BJ (cell line): Measurements from ENCODE around the gene GRAMD4. TPM values are rescaled to one million over a fixed set of nuclear protein-coding genes. Genes with fewer than 3 reads are reported as not detected.

ENCODE experiments used
- CTCF ChIA-PET: fragments of 350-600 bp; formaldehyde crosslinking; extraction: SDS; loops from one replicate; lab custom pipeline; 2021; ENCODE audit warnings: antibody characterized with exemption, inconsistent platforms; lab: Yijun Ruan, JAX
- POLR2A ChIA-PET: fragments of 300-600 bp; sonication (Branson Sonifier 250); formaldehyde crosslinking; extraction: SDS; loops from one replicate; lab custom pipeline; 2021; ENCODE audit warnings: antibody characterized with exemption; lab: Charles Lee
- DNase-seq: peaks from one replicate; pipeline ENCODE4 v3.0.0-alpha.2; 2011; ENCODE audit warnings: low read depth
- H3K27me3 ChIP-seq: 2 replicates; pipeline ENCODE4 v1.6.0; 2011; ENCODE audit warnings: low read length; ENCODE audit not compliant: control insufficient read depth, insufficient read depth
- H3K36me3 ChIP-seq: 2 replicates; pipeline ENCODE4 v1.5.1; 2011; ENCODE audit warnings: low read length; ENCODE audit not compliant: control insufficient read depth, insufficient read depth
- H3K4me3 ChIP-seq: 2 replicates; pipeline ENCODE4 v1.5.1; 2011; ENCODE audit warnings: low read depth, mild to moderate bottlenecking, control low read depth, low read length
- CTCF ChIP-seq: IDR thresholded peaks from 2 replicates; pipeline ENCODE4 v1.5.1; 2011; ENCODE audit warnings: low read depth, mild to moderate bottlenecking, control low read depth, inconsistent platforms, low read length, moderate library complexity; ENCODE audit not compliant: insufficient read depth
- polyA plus RNA-seq: library from polyadenylated mRNA; depleted of rRNA; stranded (reverse); fragments of >200 nt; gene quantifications from 2 replicates; pipeline ENCODE4 v1.2.3, GENCODE V29; 2011

GRAMD4 gene
- polyA plus RNA-seq, 1 experiment = 10.3 TPM

GRCh38 chr22:46703996-46704370 lies 83.8 kb downstream of the GRAMD4 start:
- no peak for DNase-seq
- POLR2A ChIA-PET = no interaction called here

DNA sequence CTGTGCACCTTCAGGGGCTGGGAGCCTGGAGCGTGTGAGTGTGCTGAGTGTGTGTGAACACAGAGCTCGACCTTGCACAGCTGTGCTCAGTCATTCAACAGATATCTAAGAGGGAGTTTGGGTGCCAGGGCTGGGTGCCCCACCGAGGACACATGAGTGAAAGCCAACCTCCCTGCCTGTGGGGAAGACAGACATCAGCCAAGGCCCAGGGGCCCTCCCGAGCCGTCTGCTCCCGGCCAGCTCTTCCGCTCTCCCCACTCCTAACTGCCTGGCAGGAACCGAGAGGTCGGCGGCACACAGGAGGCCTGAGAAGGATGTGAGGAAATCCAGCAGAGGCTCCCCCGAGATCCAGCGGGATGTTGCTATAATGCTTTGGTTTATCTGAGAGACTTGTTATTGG lies 85.9 kb downstream of the GRAMD4 start:
- peaks cover 40% of the 10 kb centered on the region for H3K36me3 ChIP-seq
- H3K27me3 ChIP-seq = no peaks in the 10 kb centered on the region
- TF ChIP-seq CTCF = no peak
- ChIA-PET POLR2A (interaction anchor here (0.6 kb wide), 1 partner anchor 13 kb away, joined by 3 read pairs; no protein-coding TSS in a partner anchor), CTCF (no interaction called here)
- H3K4me3 ChIP-seq = no peak overlapping the region
- no peak for DNase-seq

More at GRCh38 chr22:46703996-46704370, 83.8 kb downstream of the GRAMD4 start:
- CTCF ChIA-PET = no interaction called here
- Histone ChIP-seq H3K27me3 (no peaks in the 10 kb centered on the region), H3K4me3 (no peak overlapping the region), H3K36me3 (peaks cover 42% of the 10 kb centered on the region)
- TF ChIP-seq CTCF = no peak

DNA sequence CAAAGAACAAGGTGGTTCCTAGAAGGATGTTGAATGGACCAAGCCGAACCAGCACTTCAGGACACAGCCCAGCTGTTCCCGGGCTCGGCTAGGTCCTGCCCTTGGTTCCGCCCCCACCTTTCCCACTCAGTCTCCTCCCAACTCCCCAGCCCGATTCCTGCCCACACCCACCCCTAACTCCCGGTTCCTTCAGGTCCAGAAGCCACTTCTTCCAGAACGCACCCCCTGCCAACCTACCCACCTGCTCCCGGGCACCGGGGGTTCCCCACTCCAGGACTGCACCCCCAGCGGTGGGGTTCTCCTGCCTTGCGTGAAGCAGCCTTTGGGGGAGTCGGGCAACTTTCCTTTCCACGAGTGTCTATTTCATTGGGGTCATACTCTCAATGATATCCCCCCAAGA lies 87.1 kb downstream of the GRAMD4 start:
- no peak for DNase-seq
- Histone ChIP-seq H3K4me3 (no peak overlapping the region), H3K27me3 (no peaks in the 10 kb centered on the region), H3K36me3 (peaks cover 38% of the 10 kb centered on the region)
- ChIA-PET POLR2A (no interaction called here), CTCF (no interaction called here)
- TF ChIP-seq CTCF = no peak

DNA sequence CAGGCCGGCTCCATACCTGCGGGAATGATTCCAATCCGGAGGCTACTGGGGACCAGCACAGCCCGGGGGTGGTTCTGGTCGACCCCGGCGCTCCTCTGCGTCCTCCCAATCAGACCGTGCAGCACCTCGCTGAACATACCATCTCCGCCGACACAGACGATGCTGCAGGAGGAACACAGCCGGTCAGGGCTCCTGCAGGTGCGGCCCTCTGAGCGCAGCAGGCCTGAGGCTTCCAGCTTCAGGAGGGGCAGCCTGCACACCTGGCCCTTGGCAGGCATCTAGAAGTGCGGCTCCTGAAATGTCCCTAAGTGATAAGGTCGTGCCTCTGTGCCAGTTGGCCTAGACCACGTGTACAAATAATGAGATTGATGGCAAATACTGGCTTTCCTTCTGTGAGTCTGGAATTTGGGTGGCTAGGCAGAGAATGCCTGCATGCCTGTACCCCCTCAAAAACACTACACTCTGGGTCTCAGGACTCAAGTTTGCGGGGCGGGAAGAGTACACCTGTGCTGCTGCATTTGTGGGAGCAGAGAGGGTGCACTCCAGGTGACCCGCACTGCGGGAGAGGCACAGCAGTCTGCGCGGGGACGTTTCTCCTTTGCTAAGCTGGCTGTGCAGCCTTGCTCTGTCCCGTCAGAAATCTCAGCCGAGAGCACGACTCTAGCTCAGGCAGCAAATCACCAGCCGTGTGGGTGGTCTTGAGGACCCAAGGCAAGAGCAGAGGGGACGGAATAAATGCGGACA lies 87.8 kb downstream of the GRAMD4 start:
- H3K27me3 ChIP-seq = no peaks in the 10 kb centered on the region
- no peak for DNase-seq

DNA sequence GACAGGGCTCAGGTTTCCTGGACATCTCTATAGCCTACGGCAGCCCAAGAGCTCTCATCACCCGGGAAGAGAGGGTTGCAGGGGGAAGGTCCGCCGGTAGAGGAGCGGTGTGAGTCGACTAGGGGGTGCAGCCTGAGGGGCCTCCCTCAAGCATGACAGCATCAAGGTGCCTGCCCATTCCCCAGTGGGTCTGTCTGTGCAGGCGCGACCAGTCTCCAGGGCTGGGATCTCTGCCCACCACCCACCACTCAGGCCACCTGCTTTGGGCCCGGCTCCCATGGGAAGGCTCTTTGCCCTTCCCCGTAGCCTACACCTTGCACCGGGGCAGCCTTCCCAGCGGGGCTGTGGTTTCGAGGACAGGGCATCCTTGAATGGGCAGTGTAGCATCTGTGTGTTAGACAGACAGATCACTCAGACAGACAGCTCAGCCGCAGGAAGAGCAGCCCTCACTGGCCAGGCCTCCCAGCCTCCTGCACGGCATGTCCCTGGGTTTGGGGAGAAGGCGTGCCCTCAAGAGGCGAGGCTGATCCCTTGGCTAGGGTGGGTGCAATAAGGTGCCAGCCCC lies 88.7 kb downstream of the GRAMD4 start:
- TF ChIP-seq CTCF = no peak
- POLR2A ChIA-PET = no interaction called here
- H3K27me3 ChIP-seq = no peaks in the 10 kb centered on the region
- no peak for DNase-seq
- H3K4me3 ChIP-seq = no peak overlapping the region
- CTCF ChIA-PET = no interaction called here
- peaks cover 30% of the 10 kb centered on the region for H3K36me3 ChIP-seq

More for the DNA sequence above, 87.8 kb downstream of the GRAMD4 start:
- ChIA-PET CTCF (no interaction called here), POLR2A (no interaction called here)
- no peak for TF ChIP-seq CTCF
- peaks cover 35% of the 10 kb centered on the region for H3K36me3 ChIP-seq
- H3K4me3 ChIP-seq = no peak overlapping the region
